Measurements from ENCODE around the gene CHTF18. TPM values are rescaled to one million over a fixed set of nuclear protein-coding genes. Genes with fewer than 3 reads are reported as not detected.

CHTF18 gene
- total RNA-seq, 1 donor from 2014 or later: 4.9 TPM

- no peak overlapping the region for H3K27ac ChIP-seq
- peaks cover 9% of the 10 kb centered on the region for H3K4me1 ChIP-seq
- no peaks in the 10 kb centered on the region for H3K36me3 ChIP-seq
- no peak for DNase-seq (ENCODE audit: extremely low spot score in 2 of 2)
- H3K4me3 ChIP-seq: no peak overlapping the region
- H3K9me3 ChIP-seq: no peaks in the 10 kb centered on the region
- intact Hi-C loops (cut with DNase I): no loop called here
- H3K27me3 ChIP-seq: no peaks in the 10 kb centered on the region
- no peak for TF ChIP-seq POLR2AphosphoS5 (IDR thresholded peaks at IDR 0.05; ENCODE audit: insufficient read depth in 1 of 2, low read depth in 1 of 2)
- no peak for TF ChIP-seq POLR2A (IDR thresholded peaks at IDR 0.05)
- no peak for TF ChIP-seq CTCF (IDR thresholded peaks at IDR 0.05)
Measured at GRCh38 chr16:824601-825000, 36.2 kb downstream of the CHTF18 start.

GRCh38 chr16:825341-826061, 37.1 kb downstream of the CHTF18 start:
- Histone ChIP-seq H3K36me3 (no peaks in the 10 kb centered on the region), H3K27me3 (no peaks in the 10 kb centered on the region), H3K27ac (no peak overlapping the region), H3K4me1 (peaks cover 9% of the 10 kb centered on the region), H3K4me3 (peak overlapping the region in 1 of 2 donors; percentile 24), H3K9me3 (no peaks in the 10 kb centered on the region)
- no peak for DNase-seq (ENCODE audit: extremely low spot score in 2 of 2)
- TF ChIP-seq POLR2A (IDR thresholded peaks at IDR 0.05) (no peak), CTCF (IDR thresholded peaks at IDR 0.05) (no peak), POLR2AphosphoS5 (IDR thresholded peaks at IDR 0.05; ENCODE audit: insufficient read depth in 1 of 2, low read depth in 1 of 2) (no peak)
- intact Hi-C loops (cut with DNase I): no loop called here

GRCh38 chr16:827513-827912, 39.1 kb downstream of the CHTF18 start:
- no peak for DNase-seq (ENCODE audit: extremely low spot score in 2 of 2)
- intact Hi-C loops (cut with DNase I): no loop called here
- Histone ChIP-seq H3K4me3 (no peak overlapping the region), H3K4me1 (peaks cover 9% of the 10 kb centered on the region), H3K9me3 (no peaks in the 10 kb centered on the region), H3K27ac (no peak overlapping the region), H3K36me3 (no peaks in the 10 kb centered on the region), H3K27me3 (no peaks in the 10 kb centered on the region)
- no peak for TF ChIP-seq CTCF (IDR thresholded peaks at IDR 0.05)
- no peak for TF ChIP-seq POLR2A (IDR thresholded peaks at IDR 0.05)
- no peak for TF ChIP-seq POLR2AphosphoS5 (IDR thresholded peaks at IDR 0.05; ENCODE audit: insufficient read depth in 1 of 2, low read depth in 1 of 2)

- Histone ChIP-seq H3K4me3 (no peak overlapping the region), H3K36me3 (no peaks in the 10 kb centered on the region), H3K27ac (no peak overlapping the region), H3K27me3 (no peaks in the 10 kb centered on the region), H3K9me3 (no peaks in the 10 kb centered on the region), H3K4me1 (peaks cover 9% of the 10 kb centered on the region)
- intact Hi-C loops (cut with DNase I): no loop called here
- DNase-seq (ENCODE audit: extremely low spot score in 2 of 2): no peak
- TF ChIP-seq POLR2AphosphoS5 (IDR thresholded peaks at IDR 0.05; ENCODE audit: insufficient read depth in 1 of 2, low read depth in 1 of 2) (no peak), CTCF (IDR thresholded peaks at IDR 0.05) (no peak), POLR2A (IDR thresholded peaks at IDR 0.05) (no peak)
Measured at GRCh38 chr16:828891-829290, 40.5 kb downstream of the CHTF18 start.

GRCh38 chr16:830107-830870, 41.9 kb downstream of the CHTF18 start:
- Histone ChIP-seq H3K4me3 (no peak overlapping the region), H3K36me3 (no peaks in the 10 kb centered on the region), H3K4me1 (peaks cover 2% of the 10 kb centered on the region), H3K9me3 (no peaks in the 10 kb centered on the region), H3K27me3 (no peaks in the 10 kb centered on the region), H3K27ac (no peak overlapping the region)
- no peak for TF ChIP-seq POLR2A (IDR thresholded peaks at IDR 0.05)
- TF ChIP-seq CTCF (IDR thresholded peaks at IDR 0.05): no peak
- TF ChIP-seq POLR2AphosphoS5 (IDR thresholded peaks at IDR 0.05; ENCODE audit: insufficient read depth in 1 of 2, low read depth in 1 of 2): no peak
- intact Hi-C loops (cut with DNase I): no loop called here
- no peak for DNase-seq (ENCODE audit: extremely low spot score in 2 of 2)

Data from vagina (tissue), 2 donors.